H1 (cell line): ENCODE results near the gene RAB3GAP2. TPM values are rescaled to one million over a fixed set of nuclear protein-coding genes. Genes with fewer than 3 reads are reported as not detected.

ENCODE experiments used
- BACH1 ChIP-seq: IDR thresholded peaks from 2 replicates; pipeline ENCODE4 v1.6.1; 2012; ENCODE audit warnings: low read length, improper control_type of control experiment
- BCL11A ChIP-seq, 2 experiments: IDR thresholded peaks; one replicate each; pipeline ENCODE4 v1.6.1; 2011; ENCODE audit warnings: low read depth in 2 of 2, low read length in 2 of 2, mild to moderate bottlenecking in 2 of 2
- POLR2A ChIP-seq, 2 experiments: IDR thresholded peaks; 1 replicate in 1 of 2; 2 replicates in 1 of 2; pipeline ENCODE4 v1.6.1; 2011; ENCODE audit warnings: low read depth in 2 of 2, low read length in 2 of 2, mild to moderate bottlenecking in 2 of 2; ENCODE audit errors: control extremely low read depth in 1 of 2
- SIN3A ChIP-seq, 2 experiments: IDR thresholded peaks in 1 of 2; conservative IDR thresholded peaks in 1 of 2; 2 replicates each; pipeline ENCODE4 v1.6.1; 2011 to 2012; ENCODE audit warnings: low read length in 2 of 2, improper control_type of control experiment in 1 of 2, low read depth in 1 of 2, mild to moderate bottlenecking in 1 of 2
- SIX5 ChIP-seq: IDR thresholded peaks from 2 replicates; pipeline ENCODE4 v1.6.1; 2011; ENCODE audit warnings: mild to moderate bottlenecking, low read depth, low read length
- SP2 ChIP-seq: IDR thresholded peaks from 2 replicates; pipeline ENCODE4 v1.6.1; 2012; ENCODE audit warnings: mild to moderate bottlenecking, low read length, inconsistent platforms
- polyA plus RNA-seq, 7 experiments: library from polyadenylated mRNA; depleted of rRNA in 3 of 7; stranded (reverse) in 5 of 7; unstranded in 2 of 7; fragments of >200 nt in 5 of 7; fragments of 200-250 nt in 2 of 7; gene quantifications; 1 replicate in 5 of 7; 2 replicates in 1 of 7; 4 replicates in 1 of 7; pipeline versions ENCODE4 v1.2.1 to v1.2.3, GENCODE V29; 2011 to 2013; ENCODE audit warnings: missing spikeins in 2 of 7, mixed read lengths in 2 of 7
- total RNA-seq: library from RNA; stranded (reverse); fragmentation: NEBNext Ultra II Directional; extraction: Animal tissue kit (Norgen Biotek cat#: 25700); gene quantifications from 2 replicates; pipeline ENCODE4 v1.2.1, GENCODE V29; 2021

RAB3GAP2 gene
- total and polyA plus RNA-seq, 2 of the 8 experiments (the other 6 are each of a cell fraction or from before 2014, with no cell fraction given), result 19.7 to 52.7 TPM

DNA sequence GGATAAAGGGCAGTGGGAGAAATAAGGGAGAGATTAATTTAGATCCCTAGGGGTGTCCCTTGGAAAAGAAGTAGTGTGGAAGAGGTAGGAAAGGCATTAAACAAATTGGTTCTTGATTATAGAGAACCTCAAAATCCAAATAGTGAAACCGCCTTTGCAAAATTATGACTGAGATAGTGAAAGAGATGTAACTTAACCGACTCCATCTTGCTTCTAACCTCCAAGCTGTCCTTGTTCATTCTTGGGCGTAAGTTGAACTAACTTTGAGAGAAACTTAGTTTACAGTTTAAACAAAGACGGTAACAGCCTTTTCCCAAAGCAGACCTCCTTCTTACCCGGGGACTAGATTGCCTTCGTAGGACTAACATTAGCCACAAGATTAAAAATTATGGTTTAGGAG, 3.2 kb upstream of the RAB3GAP2 start (continued):
- no peak for TF ChIP-seq SP2
- TF ChIP-seq POLR2A (IDR thresholded peaks at IDR 0.05; ENCODE audit: control extremely low read depth in 1 of 2, low read depth in 2 of 2, low read length in 2 of 2), result no peak
- TF ChIP-seq SIX5, result no peak
- TF ChIP-seq BACH1, result no peak
- TF ChIP-seq BCL11A (IDR thresholded peaks at IDR 0.05; ENCODE audit: low read depth in 2 of 2, low read length in 2 of 2), result no peak
- no peak for TF ChIP-seq SIN3A (conservative IDR thresholded peaks at IDR 0.05 in 1 of 2, IDR thresholded peaks at IDR 0.05 in 1 of 2; ENCODE audit: low read depth in 1 of 2, low read length in 2 of 2)
- TF ChIP-seq, all 59 proteins: peak for 0
